ENCODE data around the gene NR5A1. TPM values are rescaled to one million over a fixed set of nuclear protein-coding genes. Genes with fewer than 3 reads are reported as not detected.

NR5A1 gene
- total and polyA plus RNA-seq, 9 donors, result not detected

DNA sequence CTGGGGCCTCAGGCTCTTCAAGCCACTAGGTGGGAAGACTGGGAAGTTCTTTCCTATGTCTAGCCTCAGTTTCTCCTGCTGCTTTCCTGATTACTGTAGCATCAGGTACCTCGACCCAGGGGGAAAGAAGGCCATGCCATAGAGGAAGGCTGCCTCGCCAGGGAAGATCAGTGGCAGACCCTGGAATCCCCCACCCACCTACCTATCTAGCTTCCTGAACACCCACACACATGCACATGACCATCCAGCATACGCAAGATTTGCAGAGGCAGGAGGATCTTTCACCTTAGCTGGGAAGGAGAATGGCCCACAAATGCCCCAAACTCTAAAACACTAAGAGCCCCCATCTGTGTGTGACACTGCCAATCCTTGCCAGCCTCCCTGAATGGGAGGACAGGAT, 8.0 kb downstream of the NR5A1 start:
- no peak overlapping the region for H3K4me3 ChIP-seq (ENCODE audit: low read length)
- WGBS (ENCODE audit: insufficient coverage), result 92% methylated on average over 2 of the region's 3 CpGs
- peaks cover 10% of the 10 kb centered on the region for H3K4me1 ChIP-seq (ENCODE audit: control insufficient read depth, insufficient read depth, low read length)
- H3K27ac ChIP-seq (ENCODE audit: low read length), result no peak overlapping the region
- no peaks in the 10 kb centered on the region for H3K36me3 ChIP-seq (ENCODE audit: control insufficient read depth, insufficient read depth, low read length)
- no peaks in the 10 kb centered on the region for H3K9me3 ChIP-seq (replicated peaks; ENCODE audit: control insufficient read depth, low read depth, low read length)
- H3K27me3 ChIP-seq (ENCODE audit: control insufficient read depth, insufficient read depth, low read length), result peaks cover 66% of the 10 kb centered on the region
- no peak for DNase-seq

DNA sequence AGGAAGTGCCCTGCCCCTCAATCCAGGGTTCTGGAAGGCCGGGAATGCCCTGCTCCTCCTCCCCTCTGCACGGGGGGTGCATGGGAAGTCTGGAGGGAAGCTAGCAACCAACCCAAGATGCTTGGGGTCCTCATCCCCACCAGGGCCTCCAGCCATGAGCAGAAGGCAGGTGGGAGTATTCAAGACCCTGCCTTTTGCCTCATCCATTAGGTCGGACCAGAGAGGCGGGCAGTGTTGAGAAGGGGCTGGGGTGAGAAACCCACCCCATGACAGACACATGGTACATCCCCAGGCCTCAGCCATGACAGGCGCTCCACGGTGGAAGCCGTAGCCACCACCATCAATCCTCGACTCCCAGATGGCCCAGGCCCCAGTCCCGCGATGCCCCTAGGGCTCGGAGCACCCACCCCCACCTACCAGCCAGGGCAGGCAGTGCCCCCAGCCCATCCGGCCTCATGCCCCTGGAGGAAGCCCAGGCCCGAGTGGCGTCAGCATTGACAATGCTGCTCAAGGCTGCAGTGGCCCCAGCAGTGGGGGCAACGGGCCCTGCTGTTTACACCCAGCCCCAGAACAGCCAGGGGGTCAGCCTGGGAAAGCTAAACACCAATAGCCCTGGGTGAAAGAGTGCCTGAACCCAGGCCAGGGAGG, 8.6 kb downstream of the NR5A1 start:
- Histone ChIP-seq H3K4me1 (ENCODE audit: control insufficient read depth, insufficient read depth, low read length) (peaks cover 8% of the 10 kb centered on the region), H3K36me3 (ENCODE audit: control insufficient read depth, insufficient read depth, low read length) (no peaks in the 10 kb centered on the region), H3K27ac (ENCODE audit: low read length) (no peak overlapping the region), H3K27me3 (ENCODE audit: control insufficient read depth, insufficient read depth, low read length) (peaks cover 63% of the 10 kb centered on the region), H3K4me3 (ENCODE audit: low read length) (no peak overlapping the region), H3K9me3 (replicated peaks; ENCODE audit: control insufficient read depth, low read depth, low read length) (no peaks in the 10 kb centered on the region)
- DNase-seq, result no peak
- 72% methylated on average over 10 of the region's 15 CpGs for WGBS (ENCODE audit: insufficient coverage)

DNA sequence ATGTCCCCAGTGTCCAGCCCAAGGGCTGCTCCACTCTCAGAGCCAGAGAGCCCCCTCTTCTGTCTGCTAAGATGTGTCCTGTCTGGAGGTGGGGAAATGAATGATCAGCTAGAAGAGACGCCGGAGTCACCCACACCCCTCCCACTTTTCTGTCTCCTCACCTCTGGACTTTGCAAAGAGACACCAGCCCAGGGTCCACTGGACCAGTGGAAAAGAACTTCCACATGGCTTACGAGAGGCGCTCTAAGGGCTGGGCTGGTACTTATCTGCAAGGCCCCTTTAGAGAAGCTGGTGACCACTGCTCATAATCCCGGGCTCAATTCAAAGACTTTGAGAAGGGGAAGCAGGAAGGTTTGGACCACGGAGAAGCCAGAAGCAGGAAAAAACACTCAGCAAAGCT, 9.2 kb downstream of the NR5A1 start:
- Histone ChIP-seq H3K27ac (ENCODE audit: low read length) (no peak overlapping the region), H3K9me3 (replicated peaks; ENCODE audit: control insufficient read depth, low read depth, low read length) (no peaks in the 10 kb centered on the region), H3K4me1 (ENCODE audit: control insufficient read depth, insufficient read depth, low read length) (peaks cover 5% of the 10 kb centered on the region), H3K4me3 (ENCODE audit: low read length) (no peak overlapping the region), H3K36me3 (ENCODE audit: control insufficient read depth, insufficient read depth, low read length) (no peaks in the 10 kb centered on the region), H3K27me3 (ENCODE audit: control insufficient read depth, insufficient read depth, low read length) (peaks cover 59% of the 10 kb centered on the region)
- DNase-seq, result no peak
- WGBS (ENCODE audit: insufficient coverage), result 50% methylated on average over 4 of the region's 6 CpGs

DNA sequence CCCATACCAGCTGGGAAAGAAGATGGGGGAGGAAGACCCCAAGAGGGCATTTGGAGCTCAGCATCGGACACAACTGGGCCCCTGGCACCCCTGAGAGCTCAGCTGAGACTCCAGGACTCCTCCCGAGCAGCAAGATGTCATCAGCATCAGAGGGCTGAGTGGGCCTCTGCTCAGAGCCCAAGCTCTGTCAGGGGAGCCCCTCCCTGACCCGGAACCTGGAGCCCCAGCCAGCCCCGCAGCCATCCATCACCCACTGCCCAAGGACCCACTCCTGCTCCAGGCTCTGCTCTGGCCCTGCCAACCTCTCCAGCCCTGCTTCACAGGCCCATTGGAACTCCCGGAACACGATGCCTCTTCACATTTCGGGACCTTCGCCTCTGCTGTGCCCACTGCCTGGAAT, 9.8 kb downstream of the NR5A1 start:
- peaks cover 53% of the 10 kb centered on the region for H3K27me3 ChIP-seq (ENCODE audit: control insufficient read depth, insufficient read depth, low read length)
- no peak overlapping the region for H3K4me3 ChIP-seq (ENCODE audit: low read length)
- H3K9me3 ChIP-seq (replicated peaks; ENCODE audit: control insufficient read depth, low read depth, low read length), result no peaks in the 10 kb centered on the region
- H3K36me3 ChIP-seq (ENCODE audit: control insufficient read depth, insufficient read depth, low read length), result no peaks in the 10 kb centered on the region
- WGBS (ENCODE audit: insufficient coverage), result 87% methylated on average over 7 of the region's 8 CpGs
- peaks cover 4% of the 10 kb centered on the region for H3K4me1 ChIP-seq (ENCODE audit: control insufficient read depth, insufficient read depth, low read length)
- H3K27ac ChIP-seq (ENCODE audit: low read length), result no peak overlapping the region
- DNase-seq, result no peak

DNA sequence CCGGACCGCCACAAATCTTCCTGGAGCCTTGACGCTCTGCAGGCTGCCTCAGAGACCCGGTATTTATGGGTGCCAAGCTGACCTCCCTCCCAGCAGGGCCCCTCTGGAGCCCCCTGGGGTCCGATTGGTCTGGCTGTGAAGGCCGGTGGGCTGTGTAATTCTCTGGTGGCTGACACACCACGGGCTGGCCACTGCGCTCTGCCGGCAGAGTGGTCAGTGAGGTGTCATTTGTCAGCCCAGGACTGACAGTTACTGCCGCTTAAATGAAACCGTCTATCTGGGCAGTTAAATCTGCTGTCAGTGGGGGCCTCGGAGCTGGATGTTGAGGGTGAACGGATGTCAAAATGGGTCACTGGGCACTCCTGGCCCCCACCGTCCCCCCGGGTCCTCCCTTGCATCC, 10.7 kb downstream of the NR5A1 start:
- Histone ChIP-seq H3K4me1 (ENCODE audit: control insufficient read depth, insufficient read depth, low read length) (peaks cover 4% of the 10 kb centered on the region), H3K4me3 (ENCODE audit: low read length) (no peak overlapping the region), H3K36me3 (ENCODE audit: control insufficient read depth, insufficient read depth, low read length) (no peaks in the 10 kb centered on the region), H3K9me3 (replicated peaks; ENCODE audit: control insufficient read depth, low read depth, low read length) (no peaks in the 10 kb centered on the region), H3K27ac (ENCODE audit: low read length) (no peak overlapping the region), H3K27me3 (ENCODE audit: control insufficient read depth, insufficient read depth, low read length) (peaks cover 44% of the 10 kb centered on the region)
- DNase-seq, result no peak
- WGBS (ENCODE audit: insufficient coverage), result 35% methylated on average over 14 of the region's 15 CpGs

DNA sequence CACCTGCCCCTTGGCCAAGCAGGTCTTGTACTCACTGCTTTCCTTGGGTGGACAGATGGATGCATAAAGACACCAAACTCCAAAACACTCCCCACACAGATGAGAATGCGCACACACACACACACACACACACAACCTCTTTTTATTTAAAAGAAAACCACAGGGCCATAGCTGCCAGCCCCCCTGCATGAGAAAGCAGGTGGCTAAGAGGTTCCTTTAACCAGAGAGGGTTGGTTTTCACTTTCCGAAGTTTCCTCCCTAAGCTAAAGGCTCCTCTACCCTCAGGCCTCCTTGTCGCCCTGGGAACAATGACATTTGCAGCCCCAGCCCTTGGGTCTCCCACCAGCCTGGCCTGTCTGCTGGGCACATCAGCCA, 11.1 kb downstream of the NR5A1 start:
- Histone ChIP-seq H3K27ac (ENCODE audit: low read length) (no peak overlapping the region), H3K4me3 (ENCODE audit: low read length) (no peak overlapping the region), H3K9me3 (replicated peaks; ENCODE audit: control insufficient read depth, low read depth, low read length) (no peaks in the 10 kb centered on the region), H3K4me1 (ENCODE audit: control insufficient read depth, insufficient read depth, low read length) (peaks cover 4% of the 10 kb centered on the region), H3K27me3 (ENCODE audit: control insufficient read depth, insufficient read depth, low read length) (peaks cover 40% of the 10 kb centered on the region), H3K36me3 (ENCODE audit: control insufficient read depth, insufficient read depth, low read length) (no peaks in the 10 kb centered on the region)
- 60% methylated on average over 2 of the region's 3 CpGs for WGBS (ENCODE audit: insufficient coverage)
- no peak for DNase-seq

DNA sequence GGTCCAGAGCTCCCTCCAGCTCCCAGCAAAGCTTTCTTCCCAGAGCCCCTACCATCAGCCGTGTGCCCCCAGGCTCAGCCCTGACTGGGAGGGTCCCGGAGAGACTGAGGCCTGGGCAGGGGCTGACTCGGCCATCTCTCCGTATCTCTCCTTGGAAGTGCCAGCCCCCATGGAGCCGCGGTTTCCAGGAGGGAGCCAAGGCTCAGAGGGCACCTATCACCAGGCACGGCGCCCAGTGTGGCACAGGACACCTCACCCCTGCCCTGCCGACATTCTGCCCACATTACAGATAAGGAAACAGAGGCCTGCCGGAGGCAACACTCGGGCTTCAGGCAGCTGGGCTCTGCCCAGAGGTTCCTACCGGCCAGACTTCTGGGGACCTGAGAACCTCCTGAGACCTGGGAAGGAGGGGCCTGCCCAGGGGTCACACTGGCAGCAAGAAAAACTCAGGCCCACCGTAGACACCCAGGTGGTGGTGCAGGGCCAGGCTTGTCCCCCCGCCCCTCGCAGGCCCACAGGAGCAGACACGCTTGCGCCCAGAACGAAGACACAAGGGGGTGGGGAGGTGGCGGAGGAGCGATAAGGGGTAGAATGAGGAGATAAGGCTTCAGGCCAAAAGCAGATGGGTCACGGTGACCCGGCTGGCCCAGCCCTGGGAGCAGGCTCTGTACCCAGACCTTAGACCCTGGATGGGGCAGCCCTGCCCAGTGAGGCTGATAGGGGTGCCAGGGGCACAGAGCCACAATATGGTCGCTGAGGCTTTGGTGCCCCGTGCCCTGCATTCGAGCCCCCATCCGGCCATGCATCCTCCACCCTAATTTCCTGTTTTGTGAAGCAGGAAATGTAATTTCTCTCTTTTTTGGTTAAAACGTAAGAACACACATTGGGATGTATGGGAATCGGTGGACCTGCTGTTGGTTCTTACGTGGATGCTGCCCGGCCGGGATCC, 11.8 kb downstream of the NR5A1 start:
- no peak overlapping the region for H3K4me3 ChIP-seq (ENCODE audit: low read length)
- H3K4me1 ChIP-seq (ENCODE audit: control insufficient read depth, insufficient read depth, low read length), result peaks cover 4% of the 10 kb centered on the region
- DNase-seq, result no peak
- WGBS (ENCODE audit: insufficient coverage), result 82% methylated on average over 21 of the region's 31 CpGs
- peaks cover 33% of the 10 kb centered on the region for H3K27me3 ChIP-seq (ENCODE audit: control insufficient read depth, insufficient read depth, low read length)
- no peaks in the 10 kb centered on the region for H3K9me3 ChIP-seq (replicated peaks; ENCODE audit: control insufficient read depth, low read depth, low read length)
- H3K36me3 ChIP-seq (ENCODE audit: control insufficient read depth, insufficient read depth, low read length), result no peaks in the 10 kb centered on the region
- no peak overlapping the region for H3K27ac ChIP-seq (ENCODE audit: low read length)

DNA sequence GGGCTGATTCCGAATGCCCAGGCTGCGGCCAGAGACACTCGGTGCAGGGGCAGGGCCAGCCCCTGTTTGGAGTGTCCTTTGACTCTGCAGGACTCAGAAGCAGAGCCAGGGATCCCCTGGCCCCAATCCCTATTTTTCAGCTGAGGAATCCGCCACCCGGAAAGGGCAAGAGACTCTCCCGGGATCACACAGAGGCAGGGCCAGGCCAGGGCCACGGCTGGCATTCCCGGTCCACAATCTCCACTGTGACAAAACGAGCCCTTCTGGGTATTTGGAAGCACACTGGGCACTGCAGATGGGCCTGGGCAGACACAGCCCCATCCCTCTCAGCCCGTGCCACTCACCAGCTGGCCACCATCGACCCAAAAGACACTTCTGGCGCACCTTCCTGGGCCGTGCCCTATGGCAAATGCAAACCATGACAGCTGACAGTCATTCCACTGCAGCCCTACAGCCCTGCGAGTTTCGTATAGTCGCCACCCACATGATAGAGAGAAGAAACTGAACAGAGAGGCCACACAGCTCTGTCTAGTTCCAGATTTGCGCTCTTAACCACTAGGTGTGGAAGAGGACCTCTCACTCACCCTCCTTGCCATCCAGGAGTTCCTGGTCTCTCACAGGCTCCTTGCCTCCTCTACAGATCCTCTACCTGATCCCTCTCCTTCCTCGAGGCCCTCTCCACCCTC, 13.3 kb downstream of the NR5A1 start:
- H3K27me3 ChIP-seq (ENCODE audit: control insufficient read depth, insufficient read depth, low read length), result peaks cover 35% of the 10 kb centered on the region

DNA sequence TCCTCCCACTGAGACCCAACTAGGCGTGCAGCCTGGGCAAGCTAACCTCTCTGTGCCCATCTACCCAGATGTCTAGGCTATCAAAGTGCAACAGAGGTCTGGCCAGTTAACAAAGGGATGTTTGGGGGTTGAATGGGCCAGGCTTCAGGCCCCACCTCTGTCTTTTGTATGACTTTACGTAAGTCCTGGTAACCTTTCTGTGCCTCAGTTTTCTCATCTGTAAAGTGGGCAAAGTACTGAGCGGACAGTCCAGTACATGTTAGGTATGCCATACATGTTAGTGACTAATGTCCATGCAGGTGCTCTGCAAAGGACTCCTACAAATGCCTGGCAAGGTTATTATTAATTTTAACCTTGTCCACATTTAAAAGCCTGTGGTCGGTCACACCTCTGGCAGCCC, 14.0 kb downstream of the NR5A1 start:
- no peaks in the 10 kb centered on the region for H3K36me3 ChIP-seq (ENCODE audit: control insufficient read depth, insufficient read depth, low read length)
- no peak for DNase-seq
- H3K4me1 ChIP-seq (ENCODE audit: control insufficient read depth, insufficient read depth, low read length), result peaks cover 4% of the 10 kb centered on the region
- WGBS (ENCODE audit: insufficient coverage), result 73% methylated on average over 3 of the region's 4 CpGs
- H3K27me3 ChIP-seq (ENCODE audit: control insufficient read depth, insufficient read depth, low read length), result peaks cover 36% of the 10 kb centered on the region
- H3K4me3 ChIP-seq (ENCODE audit: low read length), result no peak overlapping the region
- H3K9me3 ChIP-seq (replicated peaks; ENCODE audit: control insufficient read depth, low read depth, low read length), result no peaks in the 10 kb centered on the region
- no peak overlapping the region for H3K27ac ChIP-seq (ENCODE audit: low read length)

More for the DNA sequence above, 13.3 kb downstream of the NR5A1 start:
- H3K4me1 ChIP-seq (ENCODE audit: control insufficient read depth, insufficient read depth, low read length), result peaks cover 4% of the 10 kb centered on the region
- no peak overlapping the region for H3K27ac ChIP-seq (ENCODE audit: low read length)
- no peaks in the 10 kb centered on the region for H3K9me3 ChIP-seq (replicated peaks; ENCODE audit: control insufficient read depth, low read depth, low read length)
- no peak overlapping the region for H3K4me3 ChIP-seq (ENCODE audit: low read length)
- no peak for DNase-seq
- WGBS (ENCODE audit: insufficient coverage), result 79% methylated on average over 12 of the region's 18 CpGs
- no peaks in the 10 kb centered on the region for H3K36me3 ChIP-seq (ENCODE audit: control insufficient read depth, insufficient read depth, low read length)

DNA sequence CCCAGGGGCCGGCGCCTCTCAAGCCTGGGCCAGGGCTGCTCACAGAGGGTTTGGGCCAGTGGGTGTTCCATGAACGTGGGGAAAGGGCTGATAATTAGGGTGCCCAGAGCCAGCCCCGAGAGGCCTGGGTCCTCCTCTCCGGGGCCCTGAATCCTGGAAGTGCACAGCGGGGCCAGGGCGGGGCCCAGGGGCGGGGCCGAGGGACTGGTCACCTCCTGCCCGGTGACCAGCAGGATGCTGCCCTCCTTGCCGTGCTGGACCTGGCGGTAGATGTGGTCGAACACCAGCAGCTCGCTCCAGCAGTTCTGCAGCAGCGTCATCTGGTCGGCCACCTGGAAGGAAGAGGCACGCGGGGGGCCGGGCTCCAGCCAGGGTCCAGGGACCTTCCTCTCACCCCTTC, 14.4 kb downstream of the NR5A1 start:
- H3K4me1 ChIP-seq (ENCODE audit: control insufficient read depth, insufficient read depth, low read length), result peaks cover 4% of the 10 kb centered on the region
- peaks cover 38% of the 10 kb centered on the region for H3K27me3 ChIP-seq (ENCODE audit: control insufficient read depth, insufficient read depth, low read length)
- 67% methylated on average over 10 of the region's 19 CpGs for WGBS (ENCODE audit: insufficient coverage)
- H3K36me3 ChIP-seq (ENCODE audit: control insufficient read depth, insufficient read depth, low read length), result no peaks in the 10 kb centered on the region
- no peak overlapping the region for H3K27ac ChIP-seq (ENCODE audit: low read length)
- no peak overlapping the region for H3K4me3 ChIP-seq (ENCODE audit: low read length)
- H3K9me3 ChIP-seq (replicated peaks; ENCODE audit: control insufficient read depth, low read depth, low read length), result no peaks in the 10 kb centered on the region
- no peak for DNase-seq

All from muscle of leg (tissue), 11 donors.